Esophagus squamous epithelium (tissue), 5 donors: ENCODE measurements around the gene COL24A1. TPM values are rescaled to one million over a fixed set of nuclear protein-coding genes. Genes with fewer than 3 reads are reported as not detected.
A peak's percentile ranks its signal among the peaks of the same experiment; 100 is the strongest.
"Not testable (repeated sequence)": the region's sequence is repeated elsewhere in the genome, so short reads cannot be mapped to it uniquely, and the experiment has no call there.

Experiments
- DNase-seq: peaks from one replicate; lab custom pipeline; 2025; lab: John Stamatoyannopoulos, UW
- H3K27ac ChIP-seq, 4 donors: fragments of 200-600 bp; sonication (generic); one replicate each; pipeline ENCODE4 v1.5.1; 2016 to 2019; ENCODE audit warnings: mild to moderate bottlenecking in 1 of 4
- H3K27me3 ChIP-seq, 4 donors: fragments of 200-600 bp; sonication (generic); 1 replicate in 3 of 4; 2 replicates in 1 of 4; pipeline versions ENCODE4 v1.5.1 to v1.6.0; 2017 to 2021; ENCODE audit warnings: antibody characterized with exemption in 1 of 4
- H3K36me3 ChIP-seq, 3 donors: fragments of 200-600 bp; sonication (generic); one replicate each; pipeline ENCODE4 v1.5.1; 2016 to 2019
- H3K4me1 ChIP-seq, 3 donors: fragments of 200-600 bp; sonication (generic); one replicate each; pipeline ENCODE4 v1.5.1; 2017 to 2019
- H3K4me3 ChIP-seq, 4 donors: fragments of 200-600 bp; sonication (generic); 1 replicate in 3 of 4; 2 replicates in 1 of 4; pipeline ENCODE4 v1.5.1; 2016 to 2019; ENCODE audit warnings: mild to moderate bottlenecking in 2 of 4, moderate library complexity in 1 of 4
- H3K9me3 ChIP-seq, 3 donors: fragments of 200-600 bp; sonication (generic); one replicate each; pipeline ENCODE4 v1.5.1; 2016 to 2019
- POLR2A ChIP-seq, 4 donors: fragments of 450-650 bp; IDR thresholded peaks; one replicate each; pipeline ENCODE4 v1.6.1; 2017; ENCODE audit warnings: antibody characterized with exemption in 4 of 4, mild to moderate bottlenecking in 4 of 4, moderate library complexity in 3 of 4
- WGBS, 2 donors: methylation state at CpG; one replicate each; pipeline ENCODE4 v1.1.5; 2018; 5-methylcytosine and 5-hydroxymethylcytosine counted together
- intact Hi-C: fragments of 100-400 bp; cut with DNase I; formaldehyde crosslinking; loops from one replicate; pipeline ENCODE4 v1.15.0; 2022
- total RNA-seq, 4 donors: library from RNA; depleted of rRNA; stranded (reverse); fragments of >200 nt; gene quantifications; one replicate each; pipeline ENCODE4 v1.1.0, GENCODE V29; 2016
- TF ChIP-seq, protein P1 (sequence below), 6 experiments: fragments of 450-650 bp in 4 of 6; fragments of 200-600 bp in 2 of 6; sonication (generic) in 2 of 6; IDR thresholded peaks; one replicate each; pipeline ENCODE4 v1.5.1; 2016 to 2019; ENCODE audit warnings: antibody characterized with exemption in 6 of 6, mild to moderate bottlenecking in 4 of 6, moderate library complexity in 4 of 6
- donor health status: DM: yes; HTN: yes; CAD: no.

COL24A1 gene
- total RNA-seq, 4 donors from 2014 or later, result 0.15 to 0.38 TPM; not detected in 2

DNA sequence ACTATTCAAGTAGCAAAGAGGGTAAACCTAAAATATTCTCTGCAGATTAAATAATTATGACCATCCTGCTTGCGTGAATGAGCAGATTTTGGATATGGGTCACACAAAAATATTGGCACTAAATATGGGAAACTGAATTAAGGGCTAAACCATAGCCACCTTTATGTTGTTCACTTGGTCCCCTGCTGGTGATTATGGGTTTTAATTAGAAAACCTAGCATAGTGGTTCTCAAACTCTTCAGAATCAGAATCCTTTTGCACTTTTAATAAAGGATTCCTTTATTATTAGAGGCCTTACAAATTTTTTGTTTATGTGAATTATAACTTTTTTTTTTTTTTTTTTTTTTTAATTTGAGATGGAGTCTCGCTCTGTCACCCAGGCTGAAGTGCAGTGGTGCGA, 409.8 kb downstream of the COL24A1 start:
- no peak for DNase-seq
- H3K27ac ChIP-seq, result no peak overlapping the region
- intact Hi-C loops, result no loop called here
- H3K27me3 ChIP-seq, result no peaks in the 10 kb centered on the region
- no peaks in the 10 kb centered on the region for H3K9me3 ChIP-seq
- no peak overlapping the region for H3K4me3 ChIP-seq
- TF ChIP-seq POLR2A (IDR thresholded peaks at IDR 0.05), result no peak
- TF ChIP-seq, protein P1, sequence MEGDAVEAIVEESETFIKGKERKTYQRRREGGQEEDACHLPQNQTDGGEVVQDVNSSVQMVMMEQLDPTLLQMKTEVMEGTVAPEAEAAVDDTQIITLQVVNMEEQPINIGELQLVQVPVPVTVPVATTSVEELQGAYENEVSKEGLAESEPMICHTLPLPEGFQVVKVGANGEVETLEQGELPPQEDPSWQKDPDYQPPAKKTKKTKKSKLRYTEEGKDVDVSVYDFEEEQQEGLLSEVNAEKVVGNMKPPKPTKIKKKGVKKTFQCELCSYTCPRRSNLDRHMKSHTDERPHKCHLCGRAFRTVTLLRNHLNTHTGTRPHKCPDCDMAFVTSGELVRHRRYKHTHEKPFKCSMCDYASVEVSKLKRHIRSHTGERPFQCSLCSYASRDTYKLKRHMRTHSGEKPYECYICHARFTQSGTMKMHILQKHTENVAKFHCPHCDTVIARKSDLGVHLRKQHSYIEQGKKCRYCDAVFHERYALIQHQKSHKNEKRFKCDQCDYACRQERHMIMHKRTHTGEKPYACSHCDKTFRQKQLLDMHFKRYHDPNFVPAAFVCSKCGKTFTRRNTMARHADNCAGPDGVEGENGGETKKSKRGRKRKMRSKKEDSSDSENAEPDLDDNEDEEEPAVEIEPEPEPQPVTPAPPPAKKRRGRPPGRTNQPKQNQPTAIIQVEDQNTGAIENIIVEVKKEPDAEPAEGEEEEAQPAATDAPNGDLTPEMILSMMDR (IDR thresholded peaks at IDR 0.05), result no peak
- 83 to 90% methylated on average over 3 of the region's 3 CpGs for WGBS, 2 donors
- no peaks in the 10 kb centered on the region for H3K36me3 ChIP-seq
- H3K4me1 ChIP-seq, result no peaks in the 10 kb centered on the region

DNA sequence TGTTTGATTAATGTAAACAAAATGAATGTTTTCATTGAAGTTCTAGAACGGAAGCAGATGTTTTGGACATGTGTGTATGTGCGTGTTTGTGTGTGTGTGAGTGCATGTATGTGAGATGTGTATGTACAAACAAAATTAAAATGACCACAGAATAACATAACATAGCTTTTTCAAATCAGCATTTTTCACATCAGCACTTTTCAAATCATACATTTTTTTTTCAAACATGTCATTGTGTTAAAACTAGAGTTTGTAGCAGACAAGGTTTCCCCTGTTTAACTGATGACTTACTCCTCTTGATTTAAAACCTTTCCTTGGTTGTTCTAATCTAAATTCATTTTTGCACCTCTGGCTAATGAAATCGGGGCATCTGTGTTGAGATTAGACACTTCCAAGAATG, 412.8 kb downstream of the COL24A1 start:
- Histone ChIP-seq H3K27ac (no peak overlapping the region), H3K27me3 (no peaks in the 10 kb centered on the region), H3K4me1 (no peaks in the 10 kb centered on the region), H3K9me3 (no peaks in the 10 kb centered on the region), H3K36me3 (no peaks in the 10 kb centered on the region), H3K4me3 (no peak overlapping the region)
- TF ChIP-seq, protein P1 (IDR thresholded peaks at IDR 0.05), result no peak
- no peak for TF ChIP-seq POLR2A (IDR thresholded peaks at IDR 0.05)
- intact Hi-C loops, result no loop called here
- no peak for DNase-seq
- 77% methylated on average over 3 of the region's 3 CpGs for WGBS, 2 donors

DNA sequence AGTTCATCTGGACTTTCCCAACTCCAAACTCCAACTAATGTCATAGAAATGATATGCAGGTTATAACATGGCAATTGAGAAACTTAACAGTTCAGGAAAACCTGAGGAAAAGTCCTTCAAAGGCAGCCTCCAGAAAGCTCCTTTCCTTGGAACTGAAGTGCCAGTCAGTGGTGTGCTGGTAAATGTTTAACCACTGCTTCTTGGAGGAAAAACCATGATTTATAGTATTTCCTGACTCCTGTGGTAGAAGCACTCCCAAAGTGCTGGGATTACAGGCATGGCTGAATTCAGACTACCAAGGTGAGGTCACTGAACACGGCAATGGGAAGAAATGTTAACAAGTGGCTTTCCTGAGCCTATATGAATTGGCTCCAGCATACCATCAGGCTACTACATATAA, 421.6 kb downstream of the COL24A1 start:
- DNase-seq, result no peak
- H3K4me3 ChIP-seq, result no peak overlapping the region
- no peak overlapping the region for H3K27ac ChIP-seq
- H3K9me3 ChIP-seq, result no peaks in the 10 kb centered on the region
- 63 to 80% methylated on average over 1 of the region's 1 CpG for WGBS, 2 donors
- intact Hi-C loops, result no loop called here
- no peaks in the 10 kb centered on the region for H3K27me3 ChIP-seq
- no peaks in the 10 kb centered on the region for H3K36me3 ChIP-seq
- H3K4me1 ChIP-seq, result no peaks in the 10 kb centered on the region
- TF ChIP-seq, protein P1 (IDR thresholded peaks at IDR 0.05), result no peak
- TF ChIP-seq POLR2A (IDR thresholded peaks at IDR 0.05), result no peak

DNA sequence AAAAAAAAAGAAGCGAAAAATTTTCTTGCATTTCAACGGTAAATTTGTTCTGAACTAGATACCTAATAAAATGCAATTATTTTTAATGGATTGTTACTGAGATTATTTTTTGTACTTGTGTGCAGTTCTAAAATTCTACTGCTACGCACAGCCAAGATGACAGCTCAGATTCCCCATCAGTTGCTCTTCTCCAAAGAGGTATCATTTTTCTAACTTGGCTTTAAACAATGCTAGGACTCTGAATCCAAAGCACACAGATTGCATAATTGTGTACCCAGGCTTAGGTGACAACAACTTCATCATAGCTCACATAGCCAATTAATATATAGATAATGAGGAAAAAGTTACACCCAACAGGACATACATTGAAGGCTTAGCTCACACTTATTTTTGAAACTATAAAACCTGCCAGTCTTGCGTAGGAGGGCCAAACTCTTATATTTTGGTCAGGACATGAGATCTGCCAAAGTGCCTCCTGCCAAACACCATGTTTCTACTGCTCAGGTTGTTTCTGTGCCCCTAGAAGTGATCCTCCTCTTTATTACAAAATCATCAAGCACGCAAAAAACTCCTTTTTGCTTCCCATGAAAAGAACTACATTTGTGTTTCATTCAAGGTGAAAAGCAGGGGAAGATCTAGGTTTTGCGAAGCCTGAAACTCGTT, 437.8 kb downstream of the COL24A1 start:
- H3K4me3 ChIP-seq, result no peak overlapping the region
- H3K27ac ChIP-seq, result no peak overlapping the region
- H3K4me1 ChIP-seq, result no peaks in the 10 kb centered on the region
- TF ChIP-seq POLR2A (IDR thresholded peaks at IDR 0.05), result no peak
- H3K27me3 ChIP-seq, result peaks cover 0 to 1% (median 0%) of the 10 kb centered on the region in 4 donors
- no peaks in the 10 kb centered on the region for H3K36me3 ChIP-seq
- DNase-seq, result no peak
- 83 to 85% methylated on average over 7 of the region's 7 CpGs for WGBS, 2 donors
- peaks cover 0 to 22% (median 4%) of the 10 kb centered on the region in 3 donors for H3K9me3 ChIP-seq
- intact Hi-C loops, result no loop called here

DNA sequence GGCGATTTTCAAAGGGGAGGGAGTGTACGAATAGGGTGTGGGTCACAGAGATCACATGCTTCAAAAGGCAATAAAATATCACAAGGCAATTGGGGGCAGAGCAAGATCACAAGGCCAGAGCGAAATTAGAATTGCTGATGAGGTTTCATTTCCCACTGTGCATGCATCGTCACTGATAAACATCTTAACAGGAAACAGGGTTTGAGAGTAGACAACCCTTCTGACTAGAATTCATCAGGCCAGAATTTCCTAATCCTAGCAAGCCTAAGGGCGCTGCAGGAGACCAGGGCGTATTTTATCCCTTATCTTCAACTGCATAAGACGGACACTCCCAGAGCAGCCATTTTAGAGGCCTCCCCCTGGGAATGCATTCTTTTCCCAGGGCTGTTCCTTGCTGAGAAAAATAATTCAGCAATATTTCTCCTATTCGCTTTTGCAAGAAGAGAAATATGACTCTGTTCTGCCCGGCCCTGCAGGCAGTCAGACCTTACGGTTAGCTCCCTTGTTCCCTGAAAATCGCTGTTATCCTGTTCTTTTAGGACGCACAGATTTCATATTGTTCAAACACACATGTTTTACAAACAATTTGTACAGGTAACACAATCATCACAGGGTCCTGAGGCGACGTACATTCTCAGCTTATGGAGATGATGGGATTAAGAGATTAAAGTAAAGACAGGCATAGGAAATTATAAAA, 442.0 kb downstream of the COL24A1 start:
- H3K27ac ChIP-seq, DNase-seq, H3K9me3 ChIP-seq, H3K4me1 ChIP-seq, H3K4me3 ChIP-seq, intact Hi-C loops, H3K36me3 ChIP-seq: not testable (repeated sequence)
- peaks cover 0 to 10% (median 0%) of the 10 kb centered on the region in 4 donors for H3K27me3 ChIP-seq
- 83 to 90% methylated on average over 14 of the region's 14 CpGs for WGBS, 2 donors

DNA sequence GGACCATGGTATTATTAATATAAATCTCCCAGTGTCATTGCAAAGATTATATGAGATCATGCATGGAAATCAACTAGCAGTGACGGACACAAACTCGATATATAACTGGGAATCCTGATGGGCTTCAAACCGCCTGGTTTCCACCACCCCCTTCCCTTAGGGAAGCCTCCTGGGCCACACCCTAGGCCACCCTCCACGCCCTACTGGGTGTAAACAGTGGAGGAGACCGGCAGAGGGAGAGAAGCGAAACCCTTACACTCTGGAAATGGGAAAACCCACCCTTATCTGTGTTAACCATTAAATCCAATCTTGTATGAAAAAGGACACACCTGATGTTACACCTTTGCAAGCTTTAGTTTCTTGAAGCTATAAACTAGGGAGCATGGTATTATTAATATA, 447.7 kb downstream of the COL24A1 start:
- intact Hi-C loops, result loop anchor here (10.0 kb wide), 1 partner anchor 124 kb away; the partner anchor contains the start of gene CCN1

More for the DNA sequence above, 447.7 kb downstream of the COL24A1 start:
- WGBS, 2 donors, result 91 to 95% methylated on average over 4 to 6 of the region's 6 CpGs
- Histone ChIP-seq H3K36me3 (peaks cover 0 to 22% (median 0%) of the 10 kb centered on the region in 3 donors), H3K27me3 (peaks cover 0 to 9% (median 0%) of the 10 kb centered on the region in 4 donors), H3K9me3 (peaks cover 0 to under 1% (median 0%) of the 10 kb centered on the region in 3 donors), H3K4me3 (peak overlapping the region; percentile 58 to 94 (median 81)), H3K4me1 (peaks cover 13 to 39% (median 13%) of the 10 kb centered on the region in 3 donors), H3K27ac (peak overlapping the region; percentile 78 to 91 (median 90))
- TF ChIP-seq POLR2A (IDR thresholded peaks at IDR 0.05), result no peak
- TF ChIP-seq, protein P1 (IDR thresholded peaks at IDR 0.05), result no peak
- DNase-seq, result no peak
